T follicular helper cell (primary cell): ENCODE measurements around the gene AP1G2.

ENCODE experiments used
- DNase-seq: peaks from one replicate; pipeline ENCODE4 v3.0.0-alpha.2; 2020; ENCODE audit warnings: low read depth

AP1G2 gene

GRCh38 chr14:23571701-23572523, 4.3 kb upstream of the AP1G2 start:
- no peak for DNase-seq

DNA sequence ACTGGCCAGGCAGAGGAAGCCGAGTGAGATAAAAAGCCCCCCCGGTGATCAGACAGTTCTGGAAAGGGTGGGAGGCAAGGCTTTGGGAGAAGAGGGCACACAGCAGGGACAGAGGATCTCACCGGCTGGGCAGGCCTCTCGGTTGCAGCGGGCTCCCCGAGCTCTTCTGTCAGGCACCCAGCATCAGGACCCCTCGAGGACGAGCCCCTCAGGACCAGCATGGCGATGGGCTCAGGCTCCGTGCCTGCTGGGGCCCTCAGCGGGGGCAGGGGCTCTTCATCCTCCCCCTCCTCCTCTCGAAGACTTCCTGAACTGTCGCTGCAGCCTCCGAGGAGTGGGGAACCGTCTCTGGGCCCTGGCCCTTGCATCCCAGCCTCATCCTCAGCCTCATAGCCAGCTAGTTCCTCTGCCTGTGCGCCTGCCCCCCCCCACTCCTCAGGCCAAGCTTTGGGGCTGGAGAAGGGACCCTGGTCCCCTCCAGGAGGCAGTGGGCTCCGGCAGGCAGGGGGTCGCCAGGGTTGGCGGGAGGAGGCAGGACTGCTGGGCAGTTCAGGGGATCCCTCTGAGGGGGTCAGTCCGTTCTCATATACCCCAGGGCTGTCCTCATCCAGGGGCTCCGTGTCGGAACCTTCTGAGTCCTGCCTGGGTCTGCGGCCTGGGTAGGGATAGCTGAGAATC, 3.4 kb upstream of the AP1G2 start:
- no peak for DNase-seq

- DNase-seq, result no peak
These were observed 2.0 kb upstream of the AP1G2 start for GRCh38 chr14:23569443-23570151.

DNA sequence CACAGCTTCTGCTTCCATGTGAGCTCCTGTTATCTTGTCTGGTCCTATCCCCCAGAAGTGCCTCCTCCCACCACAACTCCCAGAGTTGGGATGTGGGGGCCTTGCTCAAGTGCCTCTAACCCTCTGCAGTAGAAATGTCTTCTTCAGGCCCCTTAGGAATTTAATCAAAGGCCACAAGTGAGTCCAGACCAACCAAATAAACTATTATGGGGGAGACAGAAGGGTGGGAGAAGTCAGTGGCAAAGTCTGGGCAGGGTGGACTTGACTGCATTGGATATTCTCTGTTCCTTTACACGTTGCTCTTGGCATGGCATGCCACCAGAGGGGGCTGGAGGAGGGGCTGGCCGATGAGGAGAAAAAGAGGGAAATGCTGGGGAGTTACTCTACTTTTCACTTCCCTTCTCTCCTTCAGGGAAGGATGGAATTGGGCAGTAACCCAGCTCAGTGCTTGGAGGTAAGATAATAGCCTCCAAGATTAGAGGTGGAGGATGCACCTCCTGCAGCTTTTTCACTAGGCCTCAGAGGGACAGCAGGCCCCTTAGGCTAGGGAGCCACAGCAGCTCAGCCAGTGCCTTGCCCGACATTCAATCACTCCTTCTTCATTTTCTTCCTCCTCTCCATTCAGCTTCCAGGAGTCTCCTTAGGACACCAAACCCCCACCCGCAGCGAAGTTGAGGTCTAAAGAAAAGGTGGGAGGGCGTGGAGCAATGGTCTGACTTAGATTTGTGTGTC, 1.2 kb upstream of the AP1G2 start:
- no peak for DNase-seq

DNA sequence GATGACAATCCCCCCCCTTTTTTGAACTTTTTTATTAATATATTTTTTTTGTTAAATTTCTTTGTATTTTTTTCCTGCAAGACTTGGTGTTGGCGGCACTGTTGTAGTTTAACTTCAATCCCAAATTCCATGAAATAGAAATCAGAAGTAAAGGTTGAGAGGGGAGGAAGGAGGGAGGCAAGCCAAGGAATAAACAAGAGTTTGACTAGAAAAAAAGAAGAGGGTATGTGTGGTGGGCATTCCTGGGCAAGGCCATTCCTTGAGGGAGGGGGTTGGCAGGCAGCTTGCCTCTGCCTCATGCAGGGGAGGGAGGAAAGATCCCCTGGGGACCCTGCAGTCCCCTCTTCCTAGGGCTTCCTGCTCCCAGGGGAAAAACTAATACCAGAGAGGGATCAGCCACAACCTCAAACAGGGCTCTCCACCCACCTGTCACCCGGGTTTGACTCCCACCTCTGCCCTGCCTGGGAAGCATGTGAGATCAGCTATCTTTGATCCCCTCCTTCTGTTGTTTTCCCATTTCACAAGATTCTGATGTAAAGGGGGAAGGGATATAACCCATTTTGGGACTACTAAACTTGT, 519 bp upstream of the AP1G2 start:
- DNase-seq, result no peak

GRCh38 chr14:23566778-23567185, 809 bp downstream of the AP1G2 start:
- no peak for DNase-seq

- DNase-seq, result no peak
These were observed 1.3 kb downstream of the AP1G2 start for GRCh38 chr14:23566112-23566777.

- no peak for DNase-seq
These were observed 2.0 kb downstream of the AP1G2 start for GRCh38 chr14:23565626-23566025.

- DNase-seq, result no peak
These were observed 2.7 kb downstream of the AP1G2 start for GRCh38 chr14:23564876-23565275.

GRCh38 chr14:23564181-23564812, 3.3 kb downstream of the AP1G2 start:
- no peak for DNase-seq

DNA sequence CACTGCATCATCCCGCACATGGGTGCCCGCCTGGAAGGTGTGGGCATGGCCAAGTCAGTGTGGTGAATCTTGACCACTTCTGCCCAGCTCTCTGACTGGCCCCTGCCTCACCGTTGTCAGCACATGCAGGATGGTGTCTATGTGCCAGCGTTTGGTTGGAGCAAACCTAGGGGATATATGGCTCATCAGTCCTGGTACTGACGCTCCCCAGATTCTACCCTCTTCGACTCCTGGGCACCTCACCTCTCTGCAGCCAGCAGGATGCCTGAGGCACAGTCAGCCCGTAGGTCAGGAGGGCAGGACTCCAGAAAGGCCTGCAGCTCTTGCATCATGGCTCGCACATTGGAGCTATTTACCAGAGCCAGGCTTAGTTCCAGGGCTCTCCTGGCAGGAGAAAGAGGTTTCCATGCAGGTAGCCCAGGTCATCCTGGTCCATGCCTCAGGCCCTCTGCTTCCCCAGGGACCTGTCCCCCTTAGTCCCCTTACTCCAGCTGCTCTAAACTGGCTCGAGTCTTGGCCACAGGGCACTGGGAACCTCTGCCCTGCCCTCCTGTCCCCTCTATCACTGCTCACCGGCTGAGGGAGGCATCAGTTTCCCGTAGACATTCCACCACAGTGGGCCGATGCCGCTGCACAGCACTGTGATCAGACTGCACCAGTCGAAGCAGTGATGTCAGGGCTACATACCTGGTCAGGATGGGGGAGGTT, 4.0 kb downstream of the AP1G2 start:
- no peak for DNase-seq

DNA sequence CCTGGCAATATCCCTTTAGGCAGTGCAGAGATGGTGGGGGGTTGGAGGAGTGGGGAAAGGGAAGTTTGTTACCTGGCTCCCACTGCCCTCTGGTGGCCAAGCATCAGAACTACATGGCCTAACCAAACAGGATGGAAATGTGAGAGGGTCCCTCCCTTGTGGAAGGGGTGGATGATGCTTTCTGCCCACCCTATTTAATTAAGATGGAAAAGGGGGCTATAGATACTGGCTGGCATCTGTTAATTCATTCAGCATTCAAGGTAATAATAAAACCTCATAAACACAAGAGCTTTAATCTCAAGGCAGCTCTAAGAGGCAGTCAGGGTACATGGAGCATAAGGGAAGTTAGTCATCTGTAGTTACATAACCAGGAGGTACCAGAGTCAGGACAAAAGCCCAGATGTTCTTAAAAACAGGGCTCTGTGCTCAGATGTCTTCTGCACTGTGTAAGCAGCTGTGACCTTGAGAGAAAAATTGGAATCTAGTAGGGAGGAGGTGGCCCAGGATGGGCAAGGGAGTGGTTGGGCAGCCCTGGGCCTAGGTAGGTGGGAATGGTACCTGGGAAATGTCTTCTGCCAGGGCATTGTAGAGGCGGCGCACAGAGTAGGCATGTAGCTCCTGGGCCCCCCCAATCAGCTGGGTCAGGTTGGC, 4.6 kb downstream of the AP1G2 start:
- peak; percentile 40 for DNase-seq

DNA sequence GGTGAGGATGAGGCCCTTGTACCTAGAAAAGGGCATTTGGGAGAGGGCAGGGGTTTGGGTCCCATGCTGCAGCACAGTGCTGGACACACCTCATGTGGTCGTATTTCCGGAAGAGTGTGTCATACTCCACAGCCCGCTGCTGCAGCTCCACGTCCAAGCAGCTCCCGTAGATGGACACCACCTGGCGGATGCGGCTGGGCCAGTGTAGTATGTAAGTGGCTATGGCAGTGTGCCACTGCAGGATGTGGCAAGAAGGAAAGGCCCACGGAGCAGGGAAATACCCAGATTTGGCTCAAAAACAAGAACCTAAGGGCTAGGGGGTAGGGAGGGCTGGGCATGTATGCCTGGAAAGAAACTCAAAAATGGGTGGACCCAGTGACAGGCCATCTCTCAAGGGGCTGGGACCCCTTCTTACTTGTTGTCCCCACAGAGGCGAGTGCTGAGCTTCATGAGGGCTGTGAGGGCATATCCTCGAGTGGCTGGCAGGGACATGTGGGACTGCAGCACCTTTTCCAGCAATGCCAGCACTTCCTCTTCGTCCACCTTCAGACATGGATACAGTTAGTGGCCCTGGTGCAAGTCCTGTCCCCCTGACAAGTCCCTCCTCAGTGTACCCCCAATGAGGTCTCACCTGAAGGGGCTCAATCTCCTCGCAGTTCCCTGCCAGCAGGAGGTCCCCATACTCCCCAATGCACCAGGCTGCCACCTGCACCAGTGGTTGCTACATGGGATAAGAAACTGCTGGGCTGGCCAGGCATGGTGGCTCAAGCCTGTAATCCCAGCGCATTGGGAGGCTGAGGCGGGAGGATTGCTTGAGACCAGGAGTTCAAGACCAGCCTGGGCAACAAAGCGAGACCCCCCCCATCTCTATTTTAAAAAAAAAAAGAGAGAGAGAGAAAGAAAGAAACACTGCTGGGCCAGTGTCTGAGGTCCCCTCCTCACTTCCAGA, 5.4 kb downstream of the AP1G2 start:
- no peak for DNase-seq

GRCh38 chr14:23561259-23561658, 6.3 kb downstream of the AP1G2 start:
- DNase-seq, result no peak

- no peak for DNase-seq
These were observed 7.6 kb downstream of the AP1G2 start for GRCh38 chr14:23559926-23560520.

DNA sequence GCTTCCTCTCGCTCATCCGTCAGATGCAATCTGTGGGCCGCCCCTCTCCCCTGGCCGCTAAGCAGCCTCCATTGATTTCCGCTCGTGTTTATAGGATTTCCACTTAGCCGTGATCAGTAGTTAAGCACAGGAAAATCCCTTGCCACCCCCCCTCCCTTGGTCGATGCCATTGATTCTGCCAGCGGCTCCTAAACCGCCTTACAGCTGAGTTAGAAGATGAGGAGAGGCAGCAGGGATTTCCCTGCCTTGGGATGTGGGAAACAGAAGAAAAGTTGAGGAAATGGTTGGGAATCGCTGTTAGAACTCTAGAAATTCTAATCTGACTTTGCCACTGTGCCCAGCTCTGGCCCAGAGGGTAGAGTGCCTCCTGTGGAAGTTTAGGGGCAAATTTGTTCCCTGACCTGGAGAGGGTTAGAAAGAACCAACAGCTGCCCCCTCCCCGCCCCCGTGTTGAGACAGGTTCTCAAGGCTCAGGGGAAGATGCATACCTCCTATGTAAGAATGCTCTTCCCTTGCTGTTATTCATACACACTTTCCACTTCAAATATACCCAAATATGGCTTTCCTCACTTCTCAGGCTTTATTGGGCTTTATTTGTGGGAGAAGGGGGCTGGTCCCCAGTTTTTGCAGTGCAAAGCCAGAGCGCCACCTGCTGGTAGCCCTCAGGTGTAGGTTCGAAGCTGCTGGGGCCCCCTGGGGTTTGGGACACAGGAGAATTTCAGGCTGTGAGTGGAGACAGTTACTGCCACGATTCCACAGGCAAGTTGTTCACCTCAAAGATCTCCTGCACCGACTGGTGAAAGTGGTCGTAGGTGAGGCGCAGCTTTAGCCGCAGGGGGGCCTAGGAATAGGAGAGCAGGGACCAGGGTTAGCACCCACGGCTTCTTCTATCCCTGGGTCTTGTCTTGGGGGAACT, 8.3 kb downstream of the AP1G2 start:
- peak; percentile 47 for DNase-seq
